Esophagus (tissue), 2 donors: ENCODE measurements around the gene CHKB. TPM values are rescaled to one million over a fixed set of nuclear protein-coding genes. Genes with fewer than 3 reads are reported as not detected.

ENCODE experiments used
- H3K27ac ChIP-seq, 2 donors: one replicate each; pipeline ENCODE4 v1.5.1; 2013; ENCODE audit warnings: low read depth in 2 of 2, mild to moderate bottlenecking in 2 of 2, inconsistent platforms in 1 of 2, low read length in 1 of 2, moderate library complexity in 1 of 2
- H3K27me3 ChIP-seq, 2 donors: one replicate each; pipeline ENCODE4 v1.6.1; 2013; ENCODE audit warnings: low read length in 2 of 2, control low read depth in 1 of 2, mild to moderate bottlenecking in 1 of 2; ENCODE audit not compliant: insufficient read depth in 2 of 2, control insufficient read depth in 1 of 2
- H3K36me3 ChIP-seq, 2 donors: one replicate each; pipeline ENCODE4 v1.6.1; 2013; ENCODE audit warnings: low read length in 1 of 2; ENCODE audit not compliant: control insufficient read depth in 2 of 2, insufficient read depth in 2 of 2
- H3K4me1 ChIP-seq, 2 donors: one replicate each; pipeline ENCODE4 v1.6.1; 2013; ENCODE audit warnings: low read length in 1 of 2; ENCODE audit not compliant: control insufficient read depth in 2 of 2, insufficient read depth in 2 of 2
- H3K4me3 ChIP-seq, 2 donors: one replicate each; pipeline ENCODE4 v1.5.1; 2013; ENCODE audit warnings: low read length in 2 of 2, mild to moderate bottlenecking in 2 of 2, low read depth in 1 of 2, moderate library complexity in 1 of 2
- H3K9me3 ChIP-seq, 2 donors: one replicate each; pipeline ENCODE4 v1.6.1; 2013; ENCODE audit warnings: mild to moderate bottlenecking in 2 of 2, low read depth in 1 of 2, low read length in 1 of 2, moderate library complexity in 1 of 2; ENCODE audit not compliant: control insufficient read depth in 2 of 2, insufficient read depth in 1 of 2
- WGBS, 2 donors: extraction: QIAGEN DNeasy Blood & Tissue Kit; methylation state at CpG; one replicate each; pipeline ENCODE4 v1.1.7; 2013; 5-methylcytosine and 5-hydroxymethylcytosine counted together
- polyA plus RNA-seq, 2 donors: library from polyadenylated mRNA; stranded (reverse); fragments of 200-250 nt; gene quantifications; one replicate each; pipeline ENCODE4 v1.2.3, GENCODE V29; 2013
- donor health status: healthy with polysubstance abuse.
- donor health status: Bipolar disorder and iron deficiency.

Gene CHKB
- polyA plus RNA-seq, result 100 to 1,000 TPM in 1 of 2 donors, 10 to 100 TPM in 1; 50.1 to 110 TPM

DNA sequence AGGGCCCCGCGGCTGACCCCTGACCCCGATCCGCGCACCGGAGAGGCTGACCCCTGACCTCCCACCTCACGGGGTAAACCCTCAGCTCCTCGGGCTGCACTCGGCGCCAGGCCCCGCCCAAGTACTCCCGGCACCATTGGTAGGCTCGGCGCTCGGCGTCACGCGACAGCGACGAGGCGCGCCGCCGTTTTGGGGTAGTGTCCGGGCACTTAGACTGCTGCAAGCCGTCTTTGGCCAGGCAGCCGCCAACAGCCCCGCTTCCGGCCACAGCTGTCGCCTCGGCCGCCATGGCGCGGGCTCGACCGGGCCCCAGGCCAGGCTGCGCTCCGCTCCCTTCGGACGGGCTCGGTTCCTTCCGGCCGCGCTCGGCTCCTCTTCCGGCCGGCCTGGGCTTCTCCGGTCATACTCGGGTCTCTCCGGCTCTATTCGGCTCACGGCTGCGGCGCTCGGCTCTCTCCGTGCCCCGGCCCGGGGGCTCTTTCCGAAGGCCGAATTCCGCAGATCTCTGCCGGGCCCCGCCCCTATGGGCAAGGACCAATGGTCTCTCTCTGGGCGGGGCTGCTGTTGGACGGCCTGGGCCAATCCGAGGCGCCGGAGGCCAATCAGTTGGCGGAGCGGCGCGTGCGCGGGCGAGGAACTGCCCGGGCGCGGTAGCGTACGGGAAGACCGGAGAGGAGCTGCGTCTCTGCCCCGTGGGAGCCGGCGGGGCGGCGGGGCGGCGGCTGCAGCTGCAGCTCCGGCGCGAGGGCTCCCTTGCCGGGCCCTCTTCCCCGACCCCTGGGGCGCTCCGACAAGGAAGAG lies at the start of gene CHKB:
Gene CHKB (minus strand): TSS at position 357 of the 801 bp plus-strand sequence. CDS start 68 bp downstream, at position 289.
- H3K36me3 ChIP-seq, result peaks cover 0 to 14% of the 10 kb centered on the region in 2 donors
- WGBS, 2 donors, result 0 to 1% methylated on average over 85 to 96 of the region's 96 CpGs
- H3K27ac ChIP-seq, result peak within 1 kb of the TSS; percentile 97 to 98
- H3K4me1 ChIP-seq, result peaks cover 0 to 17% of the 10 kb centered on the region in 2 donors
- H3K9me3 ChIP-seq, result no peaks in the 10 kb centered on the region
- peak within 1 kb of the TSS; percentile 62 to 81 for H3K4me3 ChIP-seq
- no peaks in the 10 kb centered on the region for H3K27me3 ChIP-seq

DNA sequence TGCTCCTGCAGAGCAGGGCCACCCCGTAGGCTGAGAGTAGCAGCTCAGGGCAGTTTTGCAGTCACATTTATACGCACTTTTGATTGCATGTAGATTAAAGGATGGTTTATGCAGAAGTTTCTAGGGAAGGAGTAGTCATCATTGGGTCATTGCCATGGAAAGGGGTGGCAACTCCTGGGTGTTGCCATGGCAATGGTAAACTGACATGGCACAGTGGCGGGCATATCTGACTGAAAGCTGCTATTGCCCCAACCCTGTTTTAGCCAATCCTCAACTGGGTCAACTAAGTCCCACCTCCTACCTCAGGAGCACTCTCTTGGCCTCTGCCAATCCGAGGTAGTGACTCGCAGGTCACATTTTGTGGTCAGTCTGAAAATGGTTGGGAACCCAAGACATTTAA lies 47.7 kb upstream of the CHKB start:
- no peak overlapping the region for H3K27ac ChIP-seq
- no peaks in the 10 kb centered on the region for H3K27me3 ChIP-seq
- WGBS, 2 donors, result 86 to 89% methylated on average over 5 of the region's 5 CpGs
- H3K36me3 ChIP-seq, result peaks cover 0 to 6% of the 10 kb centered on the region in 2 donors
- no peak overlapping the region for H3K4me3 ChIP-seq
- H3K9me3 ChIP-seq, result no peaks in the 10 kb centered on the region
- H3K4me1 ChIP-seq, result peaks cover 0 to 17% of the 10 kb centered on the region in 2 donors

DNA sequence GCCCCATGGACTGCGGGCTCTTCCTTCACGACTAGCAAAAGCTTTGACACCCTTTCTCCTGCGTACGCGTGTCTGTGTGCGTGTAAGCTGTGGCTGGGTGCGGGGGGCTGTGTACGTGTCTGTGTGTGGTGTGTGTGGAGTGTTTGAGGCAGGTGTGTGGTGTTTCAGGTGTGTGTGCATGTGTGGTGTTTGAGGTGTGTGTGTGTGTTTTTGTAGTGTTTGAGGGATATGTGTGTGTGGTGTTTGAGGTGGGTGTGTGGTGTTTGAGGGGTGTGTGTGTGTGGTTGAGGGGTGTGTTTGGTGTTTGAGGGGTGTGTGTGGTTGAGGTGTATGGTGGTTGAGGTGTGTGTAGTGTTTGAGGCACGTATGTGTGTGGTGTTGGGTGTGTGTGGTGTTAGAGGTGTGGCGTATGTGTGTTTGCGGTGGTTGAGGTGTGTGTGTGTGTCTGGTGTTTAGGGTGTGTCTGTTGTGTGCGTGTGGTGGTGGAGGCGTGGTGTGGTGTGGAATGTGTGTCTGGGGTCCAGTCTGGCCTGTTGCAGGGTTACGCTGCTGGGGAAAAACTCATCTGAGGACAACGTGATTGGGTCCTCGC lies 46.0 kb upstream of the CHKB start:
- no peaks in the 10 kb centered on the region for H3K9me3 ChIP-seq
- H3K4me1 ChIP-seq, result peaks cover 0 to 17% of the 10 kb centered on the region in 2 donors
- H3K27ac ChIP-seq, result peak overlapping the region; percentile 61 to 82
- H3K4me3 ChIP-seq, result peak overlapping the region; percentile 50 to 70
- peaks cover 0 to 14% of the 10 kb centered on the region in 2 donors for H3K36me3 ChIP-seq
- H3K27me3 ChIP-seq, result no peaks in the 10 kb centered on the region
- 25 to 26% methylated on average over 16 of the region's 16 CpGs for WGBS, 2 donors

- H3K4me3 ChIP-seq, result peak within 1 kb of the TSS; percentile 61 to 89
- peak within 1 kb of the TSS; percentile 61 to 82 for H3K27ac ChIP-seq
- H3K36me3 ChIP-seq, result peaks cover 0 to 14% of the 10 kb centered on the region in 2 donors
- no peaks in the 10 kb centered on the region for H3K9me3 ChIP-seq
- H3K4me1 ChIP-seq, result peaks cover 0 to 20% of the 10 kb centered on the region in 2 donors
- 1 to 2% methylated on average over 71 to 87 of the region's 88 CpGs for whole genome bisulfite sequencing, 2 donors
- no peaks in the 10 kb centered on the region for H3K27me3 ChIP-seq
These were observed 45.2 kb upstream of the CHKB start, which contains the start of gene ARSA for GRCh38 chr22:50627642-50628542. TSS of gene ARSA (minus strand) at chr22:50628152. CDS start at chr22:50627779, 373 bp downstream.

GRCh38 chr22:50626850-50627641 lies 44.4 kb upstream of the CHKB start:
- Histone ChIP-seq H3K4me3 (peak overlapping the region; percentile 61 to 89), H3K36me3 (peaks cover 0 to 14% of the 10 kb centered on the region in 2 donors), H3K9me3 (no peaks in the 10 kb centered on the region), H3K4me1 (peaks cover 0 to 24% of the 10 kb centered on the region in 2 donors), H3K27ac (peak overlapping the region; percentile 61 to 82), H3K27me3 (no peaks in the 10 kb centered on the region)
- 64 to 69% methylated on average over 39 to 42 of the region's 42 CpGs for WGBS, 2 donors

DNA sequence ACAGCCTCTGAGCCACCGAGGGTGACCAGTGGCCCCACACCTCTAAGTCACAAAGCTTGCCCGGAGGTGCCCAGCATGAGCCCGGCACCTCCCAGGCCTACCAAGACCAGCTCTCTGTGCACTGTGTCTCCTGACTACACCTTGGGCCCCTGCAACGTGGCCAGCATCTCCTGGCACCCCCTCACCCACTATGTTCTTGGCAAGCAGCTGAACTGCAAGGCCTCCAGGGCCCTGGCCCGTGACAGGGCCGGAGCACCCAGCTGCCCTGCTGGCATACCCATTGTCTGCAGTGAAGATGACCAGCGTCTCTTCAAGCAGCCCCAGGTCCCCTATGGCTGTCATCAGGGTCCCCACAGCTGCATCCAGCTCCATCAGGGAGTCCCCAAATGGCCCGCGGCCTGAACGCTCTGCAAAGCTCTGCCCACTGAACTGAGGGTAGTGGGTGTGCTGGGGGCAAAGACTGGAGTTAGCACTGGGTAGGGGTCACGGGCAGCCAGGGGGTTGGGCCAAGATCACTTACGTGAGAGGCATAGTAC lies 43.7 kb upstream of the CHKB start:
- Histone ChIP-seq H3K36me3 (peaks cover 0 to 14% of the 10 kb centered on the region in 2 donors), H3K27me3 (no peaks in the 10 kb centered on the region), H3K4me1 (peaks cover 0 to 27% of the 10 kb centered on the region in 2 donors), H3K9me3 (no peaks in the 10 kb centered on the region), H3K27ac (no peak overlapping the region), H3K4me3 (no peak overlapping the region)
- WGBS, 2 donors, result 85 to 90% methylated on average over 12 of the region's 12 CpGs

DNA sequence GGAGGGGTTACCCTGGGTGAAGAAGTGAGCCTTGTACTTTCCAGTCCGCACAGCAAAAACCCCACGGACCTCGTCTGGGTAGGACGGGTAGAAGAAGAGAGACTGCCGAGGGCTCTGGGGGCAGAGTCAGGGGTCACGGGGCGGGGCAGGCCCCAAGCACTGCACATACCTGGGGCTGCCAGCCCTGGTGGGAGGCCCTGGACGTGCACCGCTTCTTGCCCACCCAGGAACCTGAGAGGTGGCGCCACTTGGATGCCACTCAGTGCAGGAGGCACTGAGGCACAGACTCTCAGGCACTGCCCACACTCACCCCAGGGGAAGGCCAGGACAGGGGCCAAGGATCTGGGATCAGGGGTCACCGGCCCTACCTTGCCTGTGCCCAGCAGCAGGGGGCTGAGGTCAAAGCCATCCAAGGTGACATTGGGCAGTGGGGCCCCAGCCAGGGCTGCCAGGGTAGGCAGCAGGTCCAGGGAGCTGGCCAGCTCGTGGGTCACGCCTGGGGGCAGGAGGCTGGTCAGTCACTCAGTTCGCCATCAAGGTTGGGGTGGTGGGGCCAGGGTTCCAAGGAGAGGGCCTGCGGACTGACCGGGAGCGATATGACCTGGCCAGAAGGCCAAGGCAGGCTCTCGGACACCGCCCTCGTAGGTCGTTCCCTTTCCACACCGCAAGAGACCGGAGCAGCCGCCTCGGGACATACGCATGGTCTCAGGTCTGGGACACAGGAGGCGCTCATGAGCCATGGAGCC lies 43.1 kb upstream of the CHKB start:
- WGBS, 2 donors, result 91 to 93% methylated on average over 27 of the region's 27 CpGs
- H3K9me3 ChIP-seq, result no peaks in the 10 kb centered on the region
- H3K27me3 ChIP-seq, result no peaks in the 10 kb centered on the region
- H3K36me3 ChIP-seq, result peaks cover 0 to 14% of the 10 kb centered on the region in 2 donors
- H3K27ac ChIP-seq, result no peak overlapping the region
- H3K4me3 ChIP-seq, result no peak overlapping the region
- H3K4me1 ChIP-seq, result peaks cover 0 to 29% of the 10 kb centered on the region in 2 donors

DNA sequence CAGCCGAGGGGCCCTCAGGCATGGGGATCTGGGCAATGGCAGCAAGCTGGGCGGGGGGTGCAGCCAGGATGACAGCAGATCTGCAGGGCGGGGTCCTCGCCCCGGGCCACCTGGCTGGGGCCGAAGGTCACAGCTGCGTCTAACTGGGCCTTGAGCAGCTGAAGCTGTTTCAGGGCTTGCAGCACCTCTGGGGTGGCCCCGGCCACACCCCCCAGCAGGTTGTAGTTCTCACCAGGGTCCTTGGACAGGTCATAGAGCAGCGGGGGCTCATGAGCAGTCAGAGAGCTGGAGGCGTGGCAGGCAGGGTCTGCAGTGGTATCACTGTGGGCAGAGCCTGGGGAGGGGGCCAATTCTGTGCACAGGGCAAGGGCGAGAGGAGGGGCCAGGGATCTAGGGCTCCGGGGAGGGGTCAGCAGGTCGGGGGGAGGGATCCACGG lies 42.5 kb upstream of the CHKB start:
- Histone ChIP-seq H3K4me3 (no peak overlapping the region), H3K4me1 (peaks cover 0 to 31% of the 10 kb centered on the region in 2 donors), H3K27me3 (no peaks in the 10 kb centered on the region), H3K36me3 (peaks cover 0 to 14% of the 10 kb centered on the region in 2 donors), H3K9me3 (no peaks in the 10 kb centered on the region), H3K27ac (no peak overlapping the region)
- 77 to 79% methylated on average over 14 of the region's 14 CpGs for WGBS, 2 donors
